Muscle of arm (tissue), 12 donors: Measurements from ENCODE around the gene DMBX1. TPM values are rescaled to one million over a fixed set of nuclear protein-coding genes. Genes with fewer than 3 reads are reported as not detected.

Experiments used
- DNase-seq: peaks from one replicate; pipeline ENCODE4 v3.0.0-alpha.2; 2013
- polyA plus RNA-seq, 12 donors: library from polyadenylated mRNA; unstranded; fragments of 120-200 nt; gene quantifications; one replicate each; pipeline ENCODE4 v1.2.1, GENCODE V29; 2013; ENCODE audit not compliant: insufficient read length in 12 of 12

DMBX1 gene
- polyA plus RNA-seq, 12 donors = 0.04 to 0.07 (median 0.07) TPM; not detected in 9

DNA sequence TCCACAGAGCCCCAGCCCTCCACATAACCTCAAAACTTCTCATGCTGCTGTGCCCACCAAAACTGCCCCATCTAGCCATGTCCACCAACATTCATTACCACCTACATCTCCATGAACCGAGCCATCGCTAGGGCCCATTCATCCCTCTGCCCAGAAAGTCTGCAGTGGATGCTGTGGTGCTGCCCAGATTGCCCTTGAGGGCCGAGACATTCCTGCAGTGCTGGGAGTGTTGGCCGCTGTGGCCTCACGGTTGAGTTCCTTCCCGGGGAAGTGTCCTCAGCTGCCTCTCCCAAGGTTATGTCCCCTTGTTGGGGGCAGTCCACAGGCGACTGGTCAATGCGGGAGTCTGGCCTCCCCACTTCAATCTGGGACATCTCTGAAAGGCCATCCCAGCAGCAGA, 30.3 kb upstream of the DMBX1 start:
- no peak for DNase-seq

- DNase-seq = no peak
These were observed 28.4 kb upstream of the DMBX1 start for GRCh38 chr1:46461017-46461808.

DNA sequence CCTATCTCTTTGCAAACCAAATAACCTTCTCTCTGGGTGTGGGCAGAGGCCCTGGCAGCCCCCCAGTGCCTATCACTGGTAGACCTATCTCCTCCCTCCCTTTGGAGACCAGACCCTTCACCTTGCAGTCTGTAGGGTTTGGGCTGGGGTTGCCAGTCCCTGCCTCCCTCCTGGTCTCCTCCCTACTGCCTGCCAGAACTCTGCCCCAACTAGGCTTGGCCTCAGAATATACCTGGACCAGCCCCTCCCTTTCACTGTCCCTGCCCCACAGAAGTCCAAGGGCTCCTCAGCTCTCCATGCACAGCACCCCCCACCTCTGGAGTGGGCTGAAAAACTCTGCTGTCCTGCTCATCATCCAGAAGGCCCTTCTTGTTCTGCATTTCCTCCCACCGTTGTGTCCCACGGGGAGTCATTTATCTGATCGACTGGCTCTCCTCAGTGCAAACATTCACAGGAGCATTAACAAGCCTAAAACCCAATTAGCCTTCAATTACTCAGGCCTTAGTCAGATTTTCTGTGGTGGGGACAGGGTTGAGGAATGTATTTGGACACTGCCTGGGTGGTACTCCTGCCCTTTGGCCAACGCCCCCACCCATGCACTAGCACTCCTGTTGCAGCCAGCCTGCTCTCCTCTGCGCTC, 27.7 kb upstream of the DMBX1 start:
- DNase-seq = no peak

DNA sequence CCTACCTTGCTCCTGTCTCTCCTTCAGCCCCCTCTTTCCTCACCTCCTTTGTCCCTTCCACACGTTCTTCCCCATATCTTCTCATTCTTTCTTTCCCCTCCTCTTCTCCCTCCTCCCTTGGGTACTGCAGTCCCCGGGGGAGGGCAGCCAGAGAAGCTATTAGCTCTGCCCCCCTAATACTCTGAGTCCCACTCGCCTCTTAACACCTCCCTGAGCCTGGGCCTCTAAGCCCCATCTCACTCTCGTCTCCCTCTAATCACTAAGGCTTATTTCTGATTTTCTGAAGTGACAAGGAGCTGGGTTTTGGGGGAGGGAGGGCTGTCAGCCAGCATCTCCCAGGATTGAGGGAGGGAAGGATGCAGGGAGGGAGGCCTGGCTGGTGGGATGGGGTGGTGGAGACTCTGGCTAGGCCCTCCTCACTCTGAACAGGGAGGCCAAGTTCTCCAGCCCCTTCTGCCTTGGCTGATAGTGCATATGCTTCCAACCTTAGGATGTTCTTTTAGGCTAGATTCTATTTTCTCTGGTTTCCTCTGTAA, 25.6 kb upstream of the DMBX1 start:
- DNase-seq = no peak

- no peak for DNase-seq
These were observed 24.7 kb upstream of the DMBX1 start for GRCh38 chr1:46464915-46465314.

- DNase-seq = no peak
These were observed 23.6 kb upstream of the DMBX1 start for GRCh38 chr1:46465981-46466476.

DNA sequence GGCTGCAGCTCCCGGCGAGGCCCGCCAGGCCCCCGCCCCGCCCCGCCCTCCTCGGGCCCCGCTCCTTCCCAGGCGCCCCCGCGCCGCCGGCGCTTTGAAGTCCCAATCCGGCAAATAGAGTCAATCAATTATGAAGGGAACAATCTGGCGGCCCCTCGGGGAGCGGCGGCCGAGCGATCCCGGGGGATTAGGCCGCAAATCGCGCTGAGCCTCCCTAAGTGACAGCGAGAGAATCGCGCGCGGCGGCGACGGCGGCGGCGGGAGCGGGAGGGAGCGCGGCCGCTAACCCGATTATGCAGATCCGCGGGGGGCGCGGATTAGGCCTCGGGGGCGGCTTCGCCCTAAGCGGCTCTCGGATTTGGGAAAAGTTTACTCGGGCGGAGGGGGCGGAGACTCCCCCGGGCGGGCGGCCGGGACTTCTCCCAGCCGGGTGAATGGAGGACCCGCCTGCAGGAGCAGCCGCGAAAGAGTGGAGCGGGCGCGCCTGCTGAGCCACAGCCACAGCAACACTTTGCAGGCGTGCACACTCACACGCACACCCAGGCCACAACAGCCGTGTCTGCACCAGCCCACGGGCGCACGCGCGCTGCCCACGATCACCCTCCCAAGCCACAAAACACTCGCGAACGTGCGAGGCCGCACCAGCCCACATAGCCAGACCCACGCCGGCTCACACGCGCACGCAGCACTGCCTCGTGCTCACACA, 23.0 kb upstream of the DMBX1 start:
- DNase-seq = no peak

GRCh38 chr1:46467183-46467504, 22.5 kb upstream of the DMBX1 start:
- DNase-seq = no peak

DNA sequence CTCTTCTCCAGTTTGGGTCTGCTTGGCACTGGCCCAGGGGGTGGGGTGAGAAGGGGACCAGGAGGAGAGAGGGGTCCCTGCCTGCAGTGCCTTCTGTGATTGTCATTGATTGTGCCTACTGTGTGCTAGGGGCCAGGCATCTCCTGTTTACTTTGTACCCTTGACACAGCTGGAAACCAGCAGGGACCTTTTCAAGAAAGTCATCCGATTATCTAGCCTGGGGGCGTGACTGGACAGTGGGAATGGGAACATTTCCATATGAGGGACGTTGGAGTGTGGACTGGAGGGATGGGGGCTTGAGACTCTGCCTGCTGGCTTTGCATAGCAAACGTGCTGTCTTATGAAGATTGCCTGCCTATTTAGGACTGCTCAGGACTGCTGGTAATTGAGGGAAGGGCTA, 19.8 kb upstream of the DMBX1 start:
- DNase-seq = no peak

DNA sequence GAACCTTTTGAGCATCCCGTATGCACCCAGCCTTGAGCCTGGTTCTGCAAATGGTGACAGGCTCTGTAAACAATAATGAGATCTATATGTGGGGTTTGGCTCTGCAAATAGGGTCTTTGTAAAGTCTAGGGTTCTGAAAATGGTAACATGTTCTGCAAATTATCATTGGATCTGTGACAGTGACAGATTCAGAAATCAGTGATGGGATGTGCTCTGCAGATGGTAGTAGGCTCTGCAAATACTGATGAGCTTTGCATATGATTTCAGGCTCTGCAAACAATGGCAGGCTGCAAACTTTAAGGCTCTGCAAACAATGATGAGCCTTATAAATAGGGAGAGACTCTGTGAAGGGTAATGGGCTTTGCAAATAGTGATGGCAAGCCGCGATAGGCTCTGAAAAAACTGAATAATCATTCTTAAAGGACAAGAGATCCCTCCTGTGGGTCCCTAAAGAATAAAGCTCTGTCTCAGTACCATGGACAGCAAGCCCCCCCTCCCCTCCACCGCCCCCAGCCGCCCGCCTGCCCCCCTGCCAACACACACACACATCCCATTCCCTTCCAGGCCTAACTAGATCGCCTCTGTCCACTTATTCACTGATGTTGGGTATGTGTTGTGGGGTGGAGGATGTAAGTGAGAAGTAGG, 17.7 kb upstream of the DMBX1 start:
- DNase-seq = no peak

DNA sequence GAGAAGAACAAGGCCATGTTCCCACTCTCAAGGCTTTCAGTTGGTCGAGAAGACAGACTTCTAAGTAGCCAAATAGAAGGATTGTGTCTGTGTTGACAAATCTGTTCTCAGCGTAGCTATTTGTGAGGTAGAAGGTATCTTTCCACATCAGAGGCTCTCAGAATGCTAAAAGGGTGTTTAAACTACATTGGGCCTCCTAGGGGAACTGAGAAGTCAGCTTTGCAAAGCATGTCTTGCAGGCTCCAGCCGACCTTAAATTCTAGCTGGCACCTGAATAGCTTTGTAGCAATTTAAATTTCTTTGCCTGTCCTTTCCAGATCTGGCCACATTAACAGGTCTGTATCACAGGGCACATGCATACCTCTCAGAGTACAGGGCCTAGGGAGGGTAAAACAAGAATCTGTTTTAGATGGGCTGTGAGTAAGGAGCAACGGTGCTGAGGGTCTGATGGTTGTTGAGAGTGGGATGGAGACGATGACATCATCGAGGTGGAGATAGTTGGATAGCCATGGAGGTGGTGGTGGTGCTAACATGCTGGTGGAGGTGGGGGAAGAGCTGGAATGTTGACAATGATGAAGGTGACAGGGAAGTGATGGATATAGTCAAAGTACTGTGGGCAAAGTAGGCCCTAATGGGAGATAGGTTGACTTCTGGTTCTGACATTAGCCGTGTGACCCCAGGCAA, 17.0 kb upstream of the DMBX1 start:
- no peak for DNase-seq

DNA sequence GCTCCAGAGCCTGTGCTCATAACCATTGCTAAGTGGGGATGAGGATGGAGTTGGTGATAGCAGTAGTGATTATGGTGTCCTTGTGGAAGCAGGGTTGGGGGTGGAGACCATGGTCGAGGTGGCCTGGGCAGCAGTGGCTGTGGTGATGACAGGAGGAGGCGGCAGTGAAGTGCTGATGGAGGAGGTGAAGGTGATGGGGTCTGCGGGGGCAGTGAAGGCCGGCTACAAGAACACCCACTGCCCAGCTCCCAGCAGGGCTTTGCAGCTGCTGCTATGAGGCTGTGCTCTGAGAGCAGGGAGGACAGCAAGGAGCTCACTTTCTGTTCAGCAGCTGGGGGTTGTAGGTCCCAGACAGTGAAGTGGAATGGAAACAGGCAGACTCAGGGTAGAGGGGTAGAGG, 15.6 kb upstream of the DMBX1 start:
- no peak for DNase-seq

- DNase-seq = no peak
These were observed 15.1 kb upstream of the DMBX1 start for GRCh38 chr1:46474570-46474969.

DNA sequence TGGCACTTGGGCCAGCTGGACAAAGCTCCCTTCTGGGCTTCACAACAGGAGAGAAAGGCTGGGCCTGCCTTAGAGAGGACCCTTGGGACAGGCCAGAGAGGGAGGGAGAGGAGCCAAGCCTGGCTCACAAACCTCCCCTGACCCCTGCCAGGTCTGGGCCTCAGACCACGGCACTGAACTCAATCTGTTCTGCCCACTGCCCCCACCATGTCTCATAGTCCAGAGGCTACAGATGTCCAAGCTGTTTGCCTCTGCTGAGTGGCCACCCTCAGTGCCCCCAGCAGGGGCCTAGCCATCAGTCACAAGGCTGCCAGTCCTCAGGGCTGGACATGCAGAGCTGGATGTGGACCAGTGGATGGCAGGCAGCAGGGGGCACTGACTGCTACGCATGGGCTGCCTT, 13.0 kb upstream of the DMBX1 start:
- no peak for DNase-seq

DNA sequence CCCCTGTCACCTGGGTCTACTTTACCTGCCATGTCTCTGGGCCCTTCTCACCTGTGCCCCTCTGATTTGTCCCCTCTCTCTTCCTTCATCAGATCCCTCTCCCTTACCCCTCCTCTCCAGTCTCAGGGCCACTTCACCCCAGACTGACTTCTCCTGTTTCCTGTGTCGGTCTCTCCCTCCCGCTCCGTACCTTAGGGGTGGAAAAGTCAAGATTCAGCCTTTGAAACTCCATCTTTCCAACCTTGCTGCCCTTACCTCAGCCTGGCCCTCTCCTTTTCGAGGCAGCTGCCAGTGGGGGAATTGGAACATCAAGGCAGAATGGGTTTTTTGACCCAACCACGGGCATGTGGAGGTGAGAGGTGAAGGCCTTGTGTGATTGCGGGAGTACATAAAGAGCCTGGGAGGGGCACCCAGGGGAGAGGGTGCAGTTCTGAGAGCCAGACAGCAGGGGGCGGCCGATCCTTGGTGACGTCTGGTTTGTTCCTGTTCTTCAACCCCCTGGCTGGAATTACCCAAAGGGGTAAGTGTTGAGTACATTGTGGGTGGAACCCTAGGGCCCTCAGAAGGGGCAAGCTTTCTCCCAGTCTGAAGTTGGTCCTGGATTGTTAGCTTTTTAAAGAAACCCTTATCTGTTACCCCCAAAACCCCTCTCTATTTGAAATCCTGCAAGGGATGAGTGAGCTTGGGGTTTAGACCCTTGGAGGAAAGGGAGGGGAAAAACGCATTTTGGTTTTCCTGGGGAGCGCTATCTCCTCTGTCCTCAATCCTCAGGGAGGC, 12.3 kb upstream of the DMBX1 start:
- DNase-seq = peak; percentile 55

- no peak for DNase-seq
These were observed 10.7 kb upstream of the DMBX1 start for GRCh38 chr1:46478721-46479485.

GRCh38 chr1:46479744-46480350, 9.8 kb upstream of the DMBX1 start:
- DNase-seq = no peak

DNA sequence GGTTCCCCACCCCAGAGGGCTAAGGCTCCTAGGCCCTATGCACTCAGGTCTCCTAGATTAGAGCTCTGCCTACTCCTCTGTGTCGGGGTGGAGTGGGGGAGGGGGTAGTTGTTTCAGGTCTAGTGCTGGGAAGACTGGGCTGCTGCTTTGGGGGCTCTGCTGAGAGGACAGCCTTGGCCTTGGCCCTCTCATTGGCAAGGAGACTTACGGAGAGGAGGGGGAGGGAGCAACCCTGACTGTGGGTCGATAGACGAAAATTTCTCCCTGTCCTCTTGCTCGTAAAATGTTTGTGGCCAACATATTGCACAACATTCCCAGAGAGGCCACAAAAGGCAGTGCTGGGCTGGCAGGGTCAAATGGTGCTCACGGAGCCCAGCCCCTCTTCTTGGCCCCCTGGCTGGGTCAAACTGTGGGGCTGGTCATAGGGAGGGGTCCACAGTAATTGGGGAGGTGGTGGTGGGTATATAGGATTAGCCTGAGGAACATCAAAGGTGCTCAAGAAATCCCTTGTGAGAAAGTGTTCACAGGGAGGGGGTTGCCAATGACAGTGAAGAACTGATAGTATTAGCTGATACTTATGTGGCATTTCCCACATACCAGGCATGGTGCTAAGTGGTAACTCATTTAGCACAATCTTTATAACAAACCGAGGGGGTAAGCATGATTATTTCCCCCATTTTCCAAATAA, 8.5 kb upstream of the DMBX1 start:
- DNase-seq = no peak

DNA sequence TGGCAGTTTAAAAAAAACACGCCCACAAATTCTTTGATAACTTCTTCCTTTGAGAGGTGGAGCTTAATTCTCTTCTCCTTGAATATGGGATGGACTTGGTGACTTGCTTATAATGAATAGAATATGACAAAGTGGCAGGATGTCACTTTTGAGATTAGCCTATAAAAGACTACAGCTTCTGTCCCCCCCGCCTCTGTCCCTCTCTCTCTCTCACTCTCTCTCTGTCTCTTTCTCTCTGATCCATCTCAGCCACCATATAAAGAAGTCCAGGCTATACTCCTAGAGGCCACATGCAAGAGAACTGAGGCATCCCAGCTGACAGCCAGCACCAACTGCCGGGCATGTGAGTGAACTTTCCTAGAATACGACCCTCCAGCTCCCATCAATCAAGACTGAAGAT, 7.7 kb upstream of the DMBX1 start:
- no peak for DNase-seq
